Stimulated activated CD8-positive, alpha-beta memory T cell treated with anti-CD3 and anti-CD28 coated beads, Interleukin-15, amount 100 ng/mL, for 1 hour (primary cell): Measurements from ENCODE around the gene PSAP.
"Not testable (repeated sequence)": the region's sequence is repeated elsewhere in the genome, so short reads cannot be mapped to it uniquely, and the experiment has no call there.

Source experiments
- DNase-seq: peaks from one replicate; pipeline ENCODE4 v3.0.0-alpha.2; 2020; ENCODE audit warnings: low read depth

PSAP gene

GRCh38 chr10:71873582-71874211, 22.6 kb upstream of the PSAP start:
- no peak for DNase-seq

DNA sequence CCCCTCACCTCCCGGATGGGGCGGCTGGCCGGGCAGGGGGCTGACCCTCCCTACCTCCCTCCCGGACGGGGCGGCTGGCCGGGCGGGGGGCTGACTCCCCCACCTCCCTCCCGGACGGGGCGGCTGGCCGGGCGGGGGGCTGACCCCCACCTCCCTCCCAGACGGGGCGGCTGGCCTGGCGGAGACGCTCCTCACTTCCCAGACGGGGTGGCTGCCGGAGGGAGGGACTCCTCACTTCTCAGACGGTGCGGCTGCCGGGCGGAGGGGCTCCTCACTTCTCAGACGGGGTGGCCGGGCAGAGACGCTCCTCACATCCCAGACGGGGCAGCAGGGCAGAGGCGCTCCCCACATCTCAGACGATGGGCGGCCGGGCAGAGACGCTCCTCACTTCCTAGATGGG, 18.6 kb upstream of the PSAP start:
- DNase-seq: not testable (repeated sequence)

- no peak for DNase-seq
Observed at GRCh38 chr10:71868192-71868697, 17.2 kb upstream of the PSAP start.

- DNase-seq: no peak
Observed at GRCh38 chr10:71865561-71866041, 14.6 kb upstream of the PSAP start.

DNA sequence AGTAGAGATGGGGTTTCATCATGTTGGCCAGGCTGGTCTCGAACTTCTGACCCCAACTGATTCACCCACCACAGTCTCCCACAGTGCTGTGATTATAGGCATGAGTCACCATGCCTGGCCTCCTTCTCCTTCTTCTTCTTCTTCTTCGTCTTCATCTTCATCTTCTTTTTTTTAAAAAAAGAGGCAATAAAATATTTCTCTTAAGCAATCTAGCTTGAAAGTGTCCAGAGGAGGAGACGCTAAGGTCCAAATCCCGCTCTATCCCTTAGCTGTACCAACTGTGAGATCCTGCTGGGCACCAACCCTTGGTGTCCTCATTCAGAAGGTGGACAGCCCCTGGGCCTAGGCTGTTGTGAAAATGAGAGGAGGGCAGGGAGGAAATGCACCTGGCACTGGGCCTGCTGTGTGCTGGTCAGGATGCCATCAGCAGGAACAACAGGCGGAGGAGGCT, 13.9 kb upstream of the PSAP start:
- DNase-seq: no peak

- no peak for DNase-seq
Observed at GRCh38 chr10:71863203-71863602, 12.2 kb upstream of the PSAP start.

DNA sequence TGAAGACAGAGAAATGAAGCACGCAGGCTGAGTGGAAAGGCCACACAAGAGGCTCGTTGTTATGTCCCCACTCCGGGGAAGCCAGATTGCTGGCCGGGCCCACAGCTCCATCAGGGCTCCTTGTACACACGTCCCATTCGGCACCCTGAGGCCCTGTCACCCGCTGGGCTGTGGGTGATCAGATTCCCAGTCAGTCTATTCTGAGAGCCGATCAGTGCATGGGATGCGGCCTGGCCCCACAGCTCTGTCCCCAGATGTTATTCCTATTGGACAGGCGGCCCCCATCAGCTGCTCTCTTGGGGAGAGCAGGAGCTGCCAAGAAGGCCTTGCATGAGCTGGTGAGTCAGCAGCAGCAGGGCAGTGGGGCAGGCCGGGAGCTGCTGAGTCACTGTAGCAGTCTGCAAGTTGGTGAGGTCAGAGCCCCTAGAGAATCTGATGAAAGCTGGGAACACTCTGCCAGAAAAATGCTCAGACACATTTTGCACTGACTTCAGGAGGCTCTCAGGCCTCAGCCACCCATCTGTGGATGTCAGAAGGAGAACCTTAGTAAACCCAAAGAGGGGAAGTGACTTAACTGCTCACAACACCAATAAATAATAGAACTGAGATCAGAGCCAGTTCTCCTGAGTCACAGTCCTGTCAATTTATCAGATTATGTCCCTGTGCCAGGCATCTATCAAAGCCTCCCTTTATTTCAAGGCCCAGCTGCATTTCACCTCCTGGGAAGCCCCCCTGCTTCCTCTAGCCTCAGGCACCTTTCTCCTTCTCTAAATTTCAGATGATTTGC, 9.4 kb upstream of the PSAP start:
- no peak for DNase-seq

DNA sequence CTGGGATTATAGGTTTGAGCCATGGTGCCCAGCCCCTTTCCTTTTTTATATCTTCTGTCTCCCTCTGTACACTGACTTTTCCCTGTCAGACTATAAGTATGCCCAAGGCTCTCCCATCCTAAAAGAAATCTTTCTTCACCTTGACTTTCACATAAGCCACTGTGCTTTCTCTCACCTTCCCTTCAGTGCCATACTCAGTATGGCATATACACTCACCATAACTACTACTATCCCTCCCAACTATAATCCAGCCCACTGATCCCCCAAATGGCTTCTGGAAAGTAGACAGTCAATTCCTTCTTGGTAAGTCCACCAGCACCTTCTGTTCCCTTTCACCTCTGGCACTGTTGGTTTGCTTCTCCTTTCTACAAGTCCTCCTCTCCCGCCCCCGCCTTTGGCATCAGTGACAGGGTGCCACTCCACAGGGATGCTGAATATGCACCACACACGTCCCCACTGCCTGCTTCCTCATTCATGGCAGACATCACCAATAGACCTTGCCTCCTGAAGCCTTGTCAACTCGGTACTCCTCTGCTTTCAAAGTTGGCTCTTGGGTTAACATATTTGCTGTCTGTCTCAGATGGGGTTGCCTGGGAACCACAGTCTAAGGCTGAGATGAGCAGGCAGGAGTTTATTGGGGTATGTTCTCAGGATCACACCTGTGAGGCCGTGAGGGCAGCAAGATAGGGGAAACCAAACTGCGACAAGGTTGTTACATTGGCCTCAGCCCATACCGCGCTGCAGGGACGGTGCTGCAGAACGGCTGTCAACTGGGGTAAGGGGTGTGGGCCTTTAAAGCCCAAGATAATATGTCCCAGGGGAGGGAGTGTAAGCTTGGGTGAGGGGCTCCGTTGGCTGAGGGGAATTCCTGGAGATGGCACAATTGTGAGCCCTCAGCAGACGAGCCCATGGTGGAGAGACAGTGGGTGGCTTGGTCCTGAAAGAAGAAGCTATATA, 7.2 kb upstream of the PSAP start:
- no peak for DNase-seq

GRCh38 chr10:71856619-71857018, 5.6 kb upstream of the PSAP start:
- no peak for DNase-seq

DNA sequence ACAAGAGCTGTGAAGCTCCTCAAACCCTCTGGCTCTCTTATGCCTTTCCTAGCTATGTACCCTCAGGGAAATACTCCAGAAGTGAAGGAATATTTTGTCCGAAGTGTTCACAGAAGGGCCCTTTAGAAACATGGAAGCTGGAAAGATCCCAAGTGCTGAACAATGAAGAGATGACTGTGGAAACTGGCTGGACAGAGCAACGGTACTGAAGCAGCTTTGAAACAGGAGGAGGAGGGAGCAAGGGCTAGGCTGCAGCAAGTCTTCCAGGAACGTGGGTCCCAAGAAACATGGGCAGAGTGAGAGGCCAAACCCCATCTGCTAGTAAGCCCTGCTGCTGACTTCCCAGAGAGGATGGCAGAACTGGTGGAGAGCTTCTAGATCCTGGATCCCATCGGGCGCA, 3.0 kb upstream of the PSAP start:
- no peak for DNase-seq

- no peak for DNase-seq
Observed at GRCh38 chr10:71852355-71852937, 1.4 kb upstream of the PSAP start.

- not testable (repeated sequence) for DNase-seq
Observed at GRCh38 chr10:71851465-71852095, 529 bp upstream of the PSAP start.

DNA sequence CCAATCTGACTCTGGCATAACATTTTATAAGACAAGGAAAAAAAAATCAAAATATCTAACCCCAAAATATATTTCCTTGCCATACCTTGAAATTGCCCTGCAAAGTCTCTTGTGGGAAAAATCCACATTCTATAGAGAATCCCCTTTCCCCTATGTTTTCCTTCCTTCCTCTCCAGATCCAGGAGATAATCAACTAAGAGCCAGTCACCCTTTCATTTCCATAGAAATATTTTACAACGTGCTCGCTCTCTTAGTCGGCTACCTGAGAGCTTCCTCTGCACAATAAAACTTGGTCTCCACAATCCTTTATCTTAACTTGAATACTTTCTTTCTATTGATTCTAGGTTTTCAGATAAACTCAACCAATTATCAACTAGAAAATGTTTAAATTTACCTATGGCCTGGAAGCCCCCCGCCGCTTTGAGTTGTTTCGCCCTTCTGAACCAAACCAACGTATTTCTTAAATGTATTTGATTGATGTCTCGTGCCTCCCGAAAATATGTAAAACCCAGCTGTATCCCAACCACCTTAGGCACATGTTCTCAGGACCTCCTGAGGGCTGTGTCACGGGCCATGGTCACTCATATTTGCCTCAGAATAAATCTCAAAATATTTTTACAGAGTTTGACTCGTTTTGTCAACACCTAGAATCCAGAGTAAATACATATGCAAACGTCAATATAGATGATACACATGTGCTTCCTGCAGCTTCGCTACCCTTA, 869 bp downstream of the PSAP start:
- DNase-seq: no peak

DNA sequence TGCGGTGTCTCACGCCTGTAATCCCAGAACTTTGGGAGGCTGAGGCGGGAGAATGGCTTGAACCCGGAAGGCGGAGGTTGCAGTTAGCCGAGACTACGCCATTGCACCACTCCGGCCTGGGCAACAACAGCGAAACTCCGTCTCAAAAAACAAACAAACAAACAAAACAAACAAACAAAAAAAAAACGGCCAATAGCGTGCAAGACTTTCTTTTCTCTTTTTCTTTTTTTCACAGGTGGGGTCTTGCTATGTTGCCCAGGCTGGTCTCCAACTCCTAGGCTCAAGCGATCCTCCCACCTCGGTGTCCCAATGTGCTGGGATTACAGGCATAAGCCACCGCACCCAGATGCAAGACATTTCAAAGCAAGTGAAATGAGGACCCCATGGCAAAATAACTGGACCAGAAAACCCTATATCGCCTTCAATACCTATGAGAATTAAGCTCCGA, 1.6 kb downstream of the PSAP start:
- no peak for DNase-seq

- no peak for DNase-seq
Observed at GRCh38 chr10:71848325-71849275, 2.5 kb downstream of the PSAP start.

DNA sequence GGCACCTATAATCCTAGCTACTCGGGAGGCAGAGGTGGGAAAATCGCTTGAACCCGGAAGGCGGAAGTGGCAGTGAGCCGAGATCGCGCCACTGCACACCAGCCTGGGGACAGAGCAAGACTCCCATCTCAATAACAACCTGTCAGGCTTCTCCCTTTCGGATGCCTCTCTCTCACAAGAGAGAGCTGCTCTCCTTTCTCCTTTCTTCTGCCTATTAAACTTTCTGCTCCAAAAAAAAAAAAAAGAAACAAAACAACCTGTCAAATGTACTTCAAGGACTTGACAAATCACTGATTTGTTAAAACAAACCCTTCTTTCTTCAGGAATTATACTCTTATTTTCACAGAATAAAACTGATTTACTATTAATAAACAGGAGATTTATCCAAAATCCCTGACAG, 3.6 kb downstream of the PSAP start:
- DNase-seq: no peak

GRCh38 chr10:71846816-71847215, 4.2 kb downstream of the PSAP start:
- DNase-seq: no peak

DNA sequence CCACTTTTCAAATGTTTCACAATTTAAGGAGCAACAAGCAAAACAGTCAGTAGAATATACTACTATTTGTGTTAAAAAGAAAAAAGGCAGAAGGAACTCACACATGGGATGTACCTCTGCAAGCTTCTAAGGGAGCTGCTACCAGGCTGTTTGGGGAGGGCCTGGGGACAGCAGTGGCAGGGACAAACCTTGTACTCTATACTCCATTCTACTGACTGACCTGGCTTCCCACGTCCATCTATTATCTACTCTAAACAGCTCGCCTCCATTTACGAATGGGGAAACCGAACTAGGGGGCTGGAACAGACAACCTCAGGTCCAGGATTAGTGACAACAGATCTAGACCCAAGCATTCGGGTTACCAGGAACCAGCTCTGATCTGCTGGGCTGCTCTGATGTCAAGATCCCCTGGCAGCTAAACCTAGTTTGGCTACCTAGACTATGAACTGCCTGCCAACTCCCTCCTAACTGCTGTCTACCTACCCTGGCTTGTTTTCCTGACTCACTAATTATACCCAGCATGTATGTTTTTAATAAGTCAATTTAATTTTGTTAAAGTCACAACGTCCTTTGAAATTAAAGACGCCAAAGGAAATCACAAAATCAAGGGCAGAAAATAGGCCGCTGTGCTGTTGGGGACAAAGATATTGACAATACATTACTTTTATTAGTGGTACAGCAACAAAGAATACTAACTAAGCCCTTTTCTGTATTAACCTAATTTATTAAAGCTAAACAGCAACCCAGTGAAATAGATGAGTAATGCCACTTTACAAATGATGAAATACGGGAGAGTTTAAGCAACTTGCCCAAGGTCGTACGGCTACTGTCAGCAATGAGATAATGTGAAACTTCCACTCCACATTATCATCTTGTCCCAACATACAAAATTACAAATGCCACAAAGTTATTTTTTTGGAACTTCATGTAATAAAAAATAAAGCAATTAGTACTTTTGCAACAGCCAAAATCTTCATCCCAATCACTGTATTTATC, 5.3 kb downstream of the PSAP start:
- DNase-seq: no peak
